H9 (cell line): Measurements from ENCODE around the gene FAM219B. TPM values are rescaled to one million over a fixed set of nuclear protein-coding genes. Genes with fewer than 3 reads are reported as not detected.

Experiments used
- DNase-seq: peaks from one replicate; pipeline ENCODE4 v3.0.0-alpha.2; 2017
- H2AFZ ChIP-seq: one replicate; pipeline ENCODE4 v1.6.1; 2013; ENCODE audit warnings: mild to moderate bottlenecking, low read length, control low read depth, moderate library complexity
- H2AK5ac ChIP-seq: 2 replicates; pipeline ENCODE4 v1.6.1; 2013; ENCODE audit warnings: low read length, control low read depth, mixed read lengths; ENCODE audit not compliant: insufficient read length
- H2BK120ac ChIP-seq: one replicate; pipeline ENCODE4 v1.6.1; 2013; ENCODE audit warnings: low read depth, mild to moderate bottlenecking, low read length, control low read depth, inconsistent platforms; ENCODE audit not compliant: poor library complexity, severe bottlenecking
- H2BK12ac ChIP-seq: 2 replicates; pipeline ENCODE4 v1.6.1; 2013; ENCODE audit warnings: low read length, control low read depth, mixed read lengths, low read depth; ENCODE audit not compliant: insufficient read length
- H2BK15ac ChIP-seq: 2 replicates; pipeline ENCODE4 v1.6.1; 2013; ENCODE audit warnings: low read depth, low read length, control low read depth
- H2BK20ac ChIP-seq: one replicate; pipeline ENCODE4 v1.6.1; 2013; ENCODE audit warnings: low read depth, mild to moderate bottlenecking, low read length, control low read depth, inconsistent platforms; ENCODE audit not compliant: poor library complexity, severe bottlenecking
- H2BK5ac ChIP-seq: 2 replicates; pipeline ENCODE4 v1.6.1; 2013; ENCODE audit warnings: low read length, control low read depth, mixed read lengths; ENCODE audit not compliant: insufficient read length
- H3K14ac ChIP-seq: 2 replicates; pipeline ENCODE4 v1.6.1; 2013; ENCODE audit warnings: low read length, control low read depth; ENCODE audit not compliant: insufficient read depth
- H3K18ac ChIP-seq: 2 replicates; pipeline ENCODE4 v1.6.1; 2013; ENCODE audit warnings: low read depth, mild to moderate bottlenecking, mixed read lengths, low read length, control low read depth; ENCODE audit not compliant: insufficient read length
- H3K23ac ChIP-seq: 2 replicates; pipeline ENCODE4 v1.6.1; 2013; ENCODE audit warnings: low read length, control low read depth, mixed read lengths, low read depth; ENCODE audit not compliant: insufficient read length
- H3K23me2 ChIP-seq: 2 replicates; pipeline ENCODE4 v1.6.1; 2013; ENCODE audit warnings: low read depth, mild to moderate bottlenecking, mixed read lengths, low read length, control low read depth; ENCODE audit not compliant: insufficient read length, poor library complexity, severe bottlenecking
- H3K27ac ChIP-seq: 2 replicates; pipeline ENCODE4 v1.5.1; 2013; ENCODE audit warnings: low read length, control low read depth, mixed read lengths, low read depth; ENCODE audit not compliant: insufficient read length
- H3K27me3 ChIP-seq: 2 replicates; pipeline ENCODE4 v1.6.1; 2013; ENCODE audit warnings: low read length, control low read depth, inconsistent platforms; ENCODE audit not compliant: insufficient read depth
- H3K4ac ChIP-seq: 2 replicates; pipeline ENCODE4 v1.6.1; 2013; ENCODE audit warnings: low read depth, mild to moderate bottlenecking, control low read depth, inconsistent platforms, low read length, moderate library complexity
- H3K4me1 ChIP-seq: 2 replicates; pipeline ENCODE4 v1.6.1; 2013; ENCODE audit warnings: low read length, control low read depth, inconsistent platforms; ENCODE audit not compliant: insufficient read depth
- H3K4me2 ChIP-seq: 2 replicates; pipeline ENCODE4 v1.6.1; 2013; ENCODE audit warnings: low read length, control low read depth, mixed read lengths; ENCODE audit not compliant: insufficient read length, insufficient read depth
- H3K56ac ChIP-seq: 2 replicates; pipeline ENCODE4 v1.6.1; 2013; ENCODE audit warnings: low read depth, mild to moderate bottlenecking, mixed read lengths, low read length, control low read depth; ENCODE audit not compliant: insufficient read length
- H3K79me1 ChIP-seq: 2 replicates; pipeline ENCODE4 v1.6.1; 2013; ENCODE audit warnings: low read depth, mild to moderate bottlenecking, moderate library complexity, low read length, control low read depth, inconsistent platforms; ENCODE audit not compliant: insufficient read depth, poor library complexity, severe bottlenecking
- H3K79me2 ChIP-seq: 2 replicates; pipeline ENCODE4 v1.6.1; 2013; ENCODE audit warnings: low read length, control low read depth, inconsistent platforms; ENCODE audit not compliant: insufficient read depth
- H3K9ac ChIP-seq: 2 replicates; pipeline ENCODE4 v1.6.1; 2013; ENCODE audit warnings: low read length, control low read depth, mixed read lengths; ENCODE audit not compliant: insufficient read length; ENCODE audit errors: extremely low read depth
- H3K9me3 ChIP-seq: one replicate; pipeline ENCODE4 v1.6.1; 2013; ENCODE audit warnings: low read depth, low read length, inconsistent platforms; ENCODE audit not compliant: control insufficient read depth
- H3T11ph ChIP-seq: one replicate; pipeline ENCODE4 v1.6.1; 2013; ENCODE audit warnings: mild to moderate bottlenecking, low read length, control low read depth, inconsistent platforms
- H4K20me1 ChIP-seq: one replicate; pipeline ENCODE4 v1.6.1; 2013; ENCODE audit not compliant: control insufficient read depth, insufficient read length, insufficient read depth
- H4K5ac ChIP-seq: 2 replicates; pipeline ENCODE4 v1.6.1; 2013; ENCODE audit warnings: low read depth, mild to moderate bottlenecking, mixed read lengths, low read length, control low read depth; ENCODE audit not compliant: insufficient read length
- H4K8ac ChIP-seq: replicated peaks from 2 replicates; pipeline ENCODE4 v1.6.1; 2013; ENCODE audit warnings: low read length, control low read depth, mixed read lengths, low read depth; ENCODE audit not compliant: insufficient read length
- H4K91ac ChIP-seq: 2 replicates; pipeline ENCODE4 v1.6.1; 2013; ENCODE audit warnings: low read depth, mild to moderate bottlenecking, moderate library complexity, mixed read lengths, low read length, control low read depth; ENCODE audit not compliant: insufficient read length
- H3K27ac Mint-ChIP-seq, 3 experiments: 2 replicates in 2 of 3; 3 replicates in 1 of 3; pipeline ENCODE4 v1.8.0; 2020 to 2021; ENCODE audit warnings: mixed read lengths in 3 of 3, mild to moderate bottlenecking in 1 of 3, moderate library complexity in 1 of 3
- H3K27me3 Mint-ChIP-seq: 2 replicates; pipeline ENCODE4 v1.8.0; 2021; ENCODE audit warnings: low read depth, mild to moderate bottlenecking, moderate library complexity, mixed read lengths
- H3K36me3 Mint-ChIP-seq, 3 experiments: 2 replicates in 2 of 3; 3 replicates in 1 of 3; pipeline ENCODE4 v1.8.0; 2020 to 2021; ENCODE audit warnings: low read depth in 3 of 3, mixed read lengths in 3 of 3; ENCODE audit not compliant: insufficient read depth in 1 of 3
- H3K4me1 Mint-ChIP-seq, 2 experiments: 2 replicates each; pipeline ENCODE4 v1.8.0; 2020; ENCODE audit warnings: mixed read lengths in 2 of 2
- H3K4me3 Mint-ChIP-seq, 2 experiments: 2 replicates in 1 of 2; 3 replicates in 1 of 2; pipeline ENCODE4 v1.8.0; 2020 to 2021; ENCODE audit warnings: mild to moderate bottlenecking in 2 of 2, mixed read lengths in 2 of 2, moderate library complexity in 1 of 2
- H3K9me3 Mint-ChIP-seq, 2 experiments: 2 replicates in 1 of 2; 3 replicates in 1 of 2; pipeline ENCODE4 v1.8.0; 2020; ENCODE audit warnings: mild to moderate bottlenecking in 2 of 2, mixed read lengths in 2 of 2, moderate library complexity in 1 of 2
- WGBS: extraction: QIAGEN DNeasy Blood & Tissue Kit; methylation state at CpG from one replicate; pipeline ENCODE4 v1.1.7; 2013; ENCODE audit warnings: missing lambda C conversion rate, low lambda C conversion rate, mixed read lengths; ENCODE audit not compliant: insufficient read length; ENCODE audit errors: extremely low coverage; 5-methylcytosine and 5-hydroxymethylcytosine counted together
- total RNA-seq: library from RNA; stranded (reverse); gene quantifications from 2 replicates; pipeline ENCODE4 v1.2.1, GENCODE V29; 2021
- TF ChIP-seq, protein P1 (sequence below): fragments of 200-600 bp; sonication (generic); conservative IDR thresholded peaks from 3 replicates; pipeline ENCODE4 v1.8.0; 2021; ENCODE audit warnings: antibody characterized with exemption, mild to moderate bottlenecking

Gene FAM219B
- total RNA-seq, 1 experiment from 2014 or later = 60.3 TPM

DNA sequence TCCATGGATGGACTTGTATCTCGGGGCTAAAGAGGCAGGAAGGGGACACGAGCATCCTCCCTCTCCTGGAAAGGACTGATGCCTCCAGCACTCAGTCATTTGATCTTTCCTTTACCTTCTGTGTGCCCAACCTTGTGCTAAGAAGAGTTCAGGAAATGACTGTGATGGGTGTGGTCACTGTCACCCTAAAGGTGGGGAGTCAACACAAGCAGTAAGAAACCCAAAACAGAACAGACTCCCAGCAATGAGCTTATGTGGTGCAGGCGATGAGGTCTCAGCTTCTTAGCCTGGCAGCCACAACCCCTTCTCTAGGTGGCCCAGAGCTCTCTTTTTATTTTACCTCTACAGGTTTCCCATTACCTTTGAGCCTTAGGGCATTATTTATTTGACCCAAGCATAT, 13.0 kb downstream of the FAM219B start:
- H2AK5ac ChIP-seq = no peak overlapping the region
- H3K27ac Mint-ChIP-seq = no peak overlapping the region
- no CpG with 5 or more reads among the region's 3 CpGs for WGBS
- H4K20me1 ChIP-seq = no peaks in the 10 kb centered on the region
- no peaks in the 10 kb centered on the region; a peak in 1 of 5 replicates for H3K9me3 Mint-ChIP-seq
- no peaks in the 10 kb centered on the region for H3K79me2 ChIP-seq
- no peaks in the 10 kb centered on the region for H3K27me3 Mint-ChIP-seq
- no peak overlapping the region for H3K27ac ChIP-seq
- H3K9me3 ChIP-seq = no peaks in the 10 kb centered on the region
- H4K5ac ChIP-seq = no peak overlapping the region
- H3K4me3 Mint-ChIP-seq = no peak overlapping the region; a peak in 1 of 5 replicates
- no peak overlapping the region for H2BK12ac ChIP-seq
- no peak overlapping the region for H3K23ac ChIP-seq
- no peak overlapping the region for H3K56ac ChIP-seq
- no peak overlapping the region for H3K4ac ChIP-seq
- TF ChIP-seq, protein P1, sequence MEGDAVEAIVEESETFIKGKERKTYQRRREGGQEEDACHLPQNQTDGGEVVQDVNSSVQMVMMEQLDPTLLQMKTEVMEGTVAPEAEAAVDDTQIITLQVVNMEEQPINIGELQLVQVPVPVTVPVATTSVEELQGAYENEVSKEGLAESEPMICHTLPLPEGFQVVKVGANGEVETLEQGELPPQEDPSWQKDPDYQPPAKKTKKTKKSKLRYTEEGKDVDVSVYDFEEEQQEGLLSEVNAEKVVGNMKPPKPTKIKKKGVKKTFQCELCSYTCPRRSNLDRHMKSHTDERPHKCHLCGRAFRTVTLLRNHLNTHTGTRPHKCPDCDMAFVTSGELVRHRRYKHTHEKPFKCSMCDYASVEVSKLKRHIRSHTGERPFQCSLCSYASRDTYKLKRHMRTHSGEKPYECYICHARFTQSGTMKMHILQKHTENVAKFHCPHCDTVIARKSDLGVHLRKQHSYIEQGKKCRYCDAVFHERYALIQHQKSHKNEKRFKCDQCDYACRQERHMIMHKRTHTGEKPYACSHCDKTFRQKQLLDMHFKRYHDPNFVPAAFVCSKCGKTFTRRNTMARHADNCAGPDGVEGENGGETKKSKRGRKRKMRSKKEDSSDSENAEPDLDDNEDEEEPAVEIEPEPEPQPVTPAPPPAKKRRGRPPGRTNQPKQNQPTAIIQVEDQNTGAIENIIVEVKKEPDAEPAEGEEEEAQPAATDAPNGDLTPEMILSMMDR = no peak
- H3K4me1 ChIP-seq = no peaks in the 10 kb centered on the region
- H3K36me3 Mint-ChIP-seq = peaks cover 15 to 39% (median 39%) of the 10 kb centered on the region in 3 experiments; a peak in 6 of 7 replicates
- no peak for DNase-seq
- no peak overlapping the region for H2BK20ac ChIP-seq
- no peak overlapping the region for H2AFZ ChIP-seq
- H2BK5ac ChIP-seq = no peak overlapping the region
- no peak overlapping the region for H3K9ac ChIP-seq
- peaks cover 18% of the 10 kb centered on the region in 2 experiments for H3K4me1 Mint-ChIP-seq
- no peak overlapping the region for H3T11ph ChIP-seq
- peaks cover 11% of the 10 kb centered on the region for H3K23me2 ChIP-seq
- no peak overlapping the region for H3K18ac ChIP-seq
- H3K27me3 ChIP-seq = no peaks in the 10 kb centered on the region
- no peak overlapping the region for H2BK120ac ChIP-seq
- H2BK15ac ChIP-seq = no peak overlapping the region
- no peak overlapping the region for H4K91ac ChIP-seq
- H3K14ac ChIP-seq = no peak overlapping the region
- no peak overlapping the region for H3K4me2 ChIP-seq
- no peak overlapping the region for H4K8ac ChIP-seq
- H3K79me1 ChIP-seq = no peaks in the 10 kb centered on the region
